Small intestine (tissue), 7 donors: ENCODE data around the gene PCYT2. TPM values are rescaled to one million over a fixed set of nuclear protein-coding genes. Genes with fewer than 3 reads are reported as not detected.

Source experiments
- DNase-seq, 2 donors: peaks; one replicate each; pipeline versions ENCODE4 v3.0.0 to v3.0.0-alpha.2; 2013
- FAIRE-seq: peaks from 2 replicates; lab custom pipeline; 2012; peaks lifted over from hg19 to GRCh38; lab: Jason Lieb, UNC
- H3K27ac ChIP-seq, 3 donors: one replicate each; pipeline ENCODE4 v1.5.1; 2013; ENCODE audit warnings: low read length in 2 of 3, mild to moderate bottlenecking in 2 of 3, control low read depth in 1 of 3, inconsistent platforms in 1 of 3, low read depth in 1 of 3, moderate library complexity in 1 of 3
- H3K27me3 ChIP-seq, 3 donors: one replicate each; pipeline ENCODE4 v1.6.1; 2013; ENCODE audit warnings: low read length in 3 of 3, inconsistent platforms in 1 of 3; ENCODE audit not compliant: control insufficient read depth in 3 of 3, insufficient read depth in 3 of 3
- H3K36me3 ChIP-seq, 3 donors: one replicate each; pipeline ENCODE4 v1.6.1; 2013; ENCODE audit warnings: low read length in 3 of 3, inconsistent platforms in 1 of 3, low read depth in 1 of 3, mild to moderate bottlenecking in 1 of 3, moderate library complexity in 1 of 3; ENCODE audit not compliant: control insufficient read depth in 3 of 3, insufficient read depth in 2 of 3
- H3K4me1 ChIP-seq, 3 donors: one replicate each; pipeline ENCODE4 v1.6.1; 2013; ENCODE audit warnings: low read length in 2 of 3, inconsistent platforms in 1 of 3, low read depth in 1 of 3, mild to moderate bottlenecking in 1 of 3, moderate library complexity in 1 of 3; ENCODE audit not compliant: control insufficient read depth in 3 of 3, insufficient read depth in 2 of 3
- H3K4me3 ChIP-seq, 3 donors: one replicate each; pipeline ENCODE4 v1.5.1; 2013; ENCODE audit warnings: low read length in 3 of 3, control low read depth in 1 of 3, inconsistent platforms in 1 of 3, low read depth in 1 of 3, mild to moderate bottlenecking in 1 of 3, moderate library complexity in 1 of 3
- H3K9me3 ChIP-seq, 2 donors: one replicate each; pipeline ENCODE4 v1.6.1; 2013; ENCODE audit warnings: low read depth in 1 of 2, low read length in 1 of 2; ENCODE audit not compliant: control insufficient read depth in 2 of 2, insufficient read depth in 1 of 2
- WGBS, 3 donors: extraction: QIAGEN DNeasy Blood & Tissue Kit; methylation state at CpG; one replicate each; pipeline ENCODE4 v1.1.7; 2013; 5-methylcytosine and 5-hydroxymethylcytosine counted together
- polyA plus RNA-seq, 4 donors: library from polyadenylated mRNA; stranded (reverse) in 3 of 4; unstranded in 1 of 4; fragments of 200-250 nt in 3 of 4; fragments of 120-200 nt in 1 of 4; gene quantifications; one replicate each; pipeline versions ENCODE4 v1.2.1 to v1.2.3, GENCODE V29; 2013
- donor health status: healthy with polysubstance abuse.
- donor health status: control.
- donor health status: control.
- donor health status: Bipolar disorder and iron deficiency.
- donor health status: healthy.

The PCYT2 gene
- polyA plus RNA-seq, 4 donors, result 32.6 to 303 (median 174) TPM

DNA sequence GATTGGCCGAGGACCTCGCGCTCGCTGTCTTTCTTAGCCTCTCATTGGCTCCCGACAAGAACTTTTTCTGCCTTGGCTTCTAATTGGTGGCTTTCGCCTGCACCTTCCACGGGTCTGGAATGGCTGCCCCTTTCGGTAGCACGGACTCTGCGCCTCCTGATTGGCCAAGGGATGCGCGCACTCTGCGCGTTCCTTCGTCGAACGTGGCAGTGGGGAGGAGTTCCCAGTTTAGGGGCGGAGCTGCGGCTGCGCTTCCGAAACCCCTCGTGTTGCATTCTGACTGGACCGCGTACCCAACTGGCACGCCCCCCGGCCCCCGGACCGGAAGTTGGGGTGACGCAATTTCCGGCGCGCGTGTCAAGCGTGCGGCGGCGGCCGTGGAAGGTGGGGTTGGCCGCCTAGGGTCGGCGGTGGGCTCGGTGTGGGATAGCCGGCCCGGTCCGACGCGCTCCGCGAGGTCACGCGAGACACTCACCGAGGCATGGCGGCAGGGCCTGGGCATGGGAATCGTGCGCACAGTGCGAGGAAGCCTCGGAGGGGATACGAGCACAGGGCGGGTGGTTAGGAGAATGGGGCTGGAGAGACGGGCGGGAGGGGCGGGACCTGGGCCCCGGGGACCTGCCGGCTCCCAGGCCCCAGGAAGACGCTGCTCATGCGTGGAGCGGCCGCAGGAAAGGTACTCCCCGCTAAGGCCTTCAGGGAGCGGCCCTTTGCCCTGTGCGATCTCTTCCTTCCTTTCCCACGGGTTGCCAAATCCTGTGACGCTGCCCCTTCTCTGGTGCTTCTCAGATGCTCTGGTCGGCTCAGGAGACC lies 50.2 kb downstream of the PCYT2 start:
- Histone ChIP-seq H3K27ac (peak overlapping the region; percentile 89 to 99 (median 99)), H3K9me3 (no peaks in the 10 kb centered on the region), H3K36me3 (peaks cover 0 to 70% (median 7%) of the 10 kb centered on the region in 3 donors), H3K4me3 (peak overlapping the region; percentile 54 to 74 (median 67)), H3K27me3 (no peaks in the 10 kb centered on the region), H3K4me1 (peaks cover 4 to 44% (median 9%) of the 10 kb centered on the region in 3 donors)
- FAIRE-seq (peak; percentile 33), DNase-seq (peak; percentile 100)
- WGBS, 3 donors, result 0% methylated on average over 65 to 74 of the region's 74 CpGs

DNA sequence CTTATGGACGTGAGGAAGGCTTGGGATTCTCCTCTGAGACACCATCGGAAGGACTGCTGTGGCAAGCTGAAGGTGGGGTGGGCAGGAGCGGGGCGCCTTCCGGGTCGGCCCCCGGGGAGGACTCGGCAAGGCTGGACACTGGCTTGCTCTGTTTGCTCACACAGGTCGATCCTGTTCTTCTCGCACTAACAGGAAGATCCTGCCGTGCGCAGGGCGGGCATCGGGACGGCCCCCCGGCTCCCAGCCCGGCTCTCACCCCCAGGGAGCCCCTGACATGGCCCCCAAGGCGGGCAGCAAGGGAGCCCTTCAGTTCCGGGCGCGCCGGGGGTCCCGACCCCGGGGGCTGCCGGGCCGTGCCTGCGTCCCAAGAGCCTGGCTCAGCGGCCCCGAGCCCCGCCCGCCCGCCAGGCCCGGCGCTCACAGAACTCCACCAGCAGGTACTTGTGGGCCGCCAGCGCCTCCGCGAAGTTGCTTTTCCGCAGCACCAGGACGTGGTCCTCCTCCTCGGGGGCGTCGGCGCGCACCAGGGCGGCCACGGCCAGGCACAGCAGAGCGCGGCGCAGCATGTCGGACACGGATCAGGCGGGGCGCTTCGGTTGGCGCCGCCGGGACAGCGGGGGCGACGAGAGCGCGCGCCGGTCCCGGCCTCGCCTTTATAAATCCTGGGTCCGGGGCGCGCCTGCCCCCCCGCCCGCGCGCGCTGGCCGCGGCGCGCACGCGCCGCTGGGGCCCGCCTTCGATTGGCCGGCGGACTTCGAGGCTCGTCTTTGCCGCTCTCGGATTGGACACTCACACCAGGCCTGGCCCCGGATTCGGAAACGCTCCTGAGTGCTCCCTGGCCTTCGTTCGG lies 51.1 kb downstream of the PCYT2 start, which contains the start of gene P4HB:
Gene P4HB (minus strand): TSS at position 630 of the 850 bp plus-strand sequence. CDS start 64 bp downstream, at position 566.
- peaks cover 0 to 70% (median 7%) of the 10 kb centered on the region in 3 donors for H3K36me3 ChIP-seq
- DNase-seq (peak in 1 of 2 donors; percentile 53), FAIRE-seq (no peak)
- peak within 1 kb of the TSS; percentile 82 to 96 (median 87) for H3K4me3 ChIP-seq
- peaks cover 4 to 35% (median 9%) of the 10 kb centered on the region in 3 donors for H3K4me1 ChIP-seq
- 0% methylated on average over 73 to 95 of the region's 95 CpGs for WGBS, 3 donors
- no peaks in the 10 kb centered on the region for H3K27me3 ChIP-seq
- H3K9me3 ChIP-seq, result no peaks in the 10 kb centered on the region
- peak within 1 kb of the TSS; percentile 89 to 99 (median 99) for H3K27ac ChIP-seq

DNA sequence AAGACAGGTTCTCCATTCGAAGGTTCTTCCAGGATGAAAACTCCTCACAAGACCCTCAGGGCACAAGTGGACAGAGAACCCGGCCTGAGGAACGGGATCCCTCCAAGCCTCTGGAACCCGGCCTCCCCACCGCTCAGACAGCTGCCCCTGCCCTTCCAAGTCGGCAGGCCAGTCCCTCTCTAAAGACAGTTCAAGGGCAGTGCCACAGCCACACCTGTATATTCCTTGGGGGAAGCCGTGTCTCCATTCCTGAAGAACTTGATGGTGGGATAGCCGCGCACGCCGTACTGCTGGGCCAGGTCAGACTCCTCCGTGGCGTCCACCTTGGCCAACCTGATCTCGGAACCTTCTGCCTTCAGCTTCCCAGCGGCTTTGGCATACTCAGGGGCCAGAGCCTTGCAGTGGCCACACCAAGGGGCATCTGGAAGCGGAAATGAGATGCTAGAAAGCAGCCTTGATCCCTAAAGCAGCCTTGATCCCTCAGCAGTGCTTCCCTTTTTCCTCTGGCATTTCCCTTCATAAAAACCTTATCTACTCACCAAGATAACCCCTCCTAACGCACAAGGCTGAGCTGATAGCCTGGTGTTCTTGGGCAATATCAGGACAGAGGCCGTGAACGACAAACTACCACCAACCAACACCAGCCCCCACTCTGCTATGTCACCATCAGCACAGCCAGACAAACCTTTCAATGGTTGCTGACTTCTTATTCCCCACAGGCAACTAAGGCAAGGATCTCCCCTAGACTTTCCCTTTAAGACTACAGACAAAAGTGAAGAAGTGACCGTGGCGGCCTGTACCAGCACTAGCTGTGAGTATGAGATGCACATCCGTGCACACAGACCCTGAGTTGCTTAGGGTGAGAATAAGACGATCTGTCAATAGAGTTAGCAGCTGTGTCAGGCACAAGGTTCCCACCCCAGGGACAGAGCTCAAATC lies 52.0 kb downstream of the PCYT2 start:
- Histone ChIP-seq H3K4me1 (peaks cover 4 to 27% (median 7%) of the 10 kb centered on the region in 3 donors), H3K4me3 (peak overlapping the region; percentile 82 to 96 (median 87)), H3K9me3 (no peaks in the 10 kb centered on the region), H3K36me3 (peaks cover 0 to 70% (median 10%) of the 10 kb centered on the region in 3 donors), H3K27ac (peak overlapping the region; percentile 82 to 93 (median 87)), H3K27me3 (no peaks in the 10 kb centered on the region)
- no peak for FAIRE-seq
- 16 to 45% (median 24%) methylated on average over 23 of the region's 23 CpGs for WGBS, 3 donors
- peak; percentile 70 to 80 for DNase-seq

DNA sequence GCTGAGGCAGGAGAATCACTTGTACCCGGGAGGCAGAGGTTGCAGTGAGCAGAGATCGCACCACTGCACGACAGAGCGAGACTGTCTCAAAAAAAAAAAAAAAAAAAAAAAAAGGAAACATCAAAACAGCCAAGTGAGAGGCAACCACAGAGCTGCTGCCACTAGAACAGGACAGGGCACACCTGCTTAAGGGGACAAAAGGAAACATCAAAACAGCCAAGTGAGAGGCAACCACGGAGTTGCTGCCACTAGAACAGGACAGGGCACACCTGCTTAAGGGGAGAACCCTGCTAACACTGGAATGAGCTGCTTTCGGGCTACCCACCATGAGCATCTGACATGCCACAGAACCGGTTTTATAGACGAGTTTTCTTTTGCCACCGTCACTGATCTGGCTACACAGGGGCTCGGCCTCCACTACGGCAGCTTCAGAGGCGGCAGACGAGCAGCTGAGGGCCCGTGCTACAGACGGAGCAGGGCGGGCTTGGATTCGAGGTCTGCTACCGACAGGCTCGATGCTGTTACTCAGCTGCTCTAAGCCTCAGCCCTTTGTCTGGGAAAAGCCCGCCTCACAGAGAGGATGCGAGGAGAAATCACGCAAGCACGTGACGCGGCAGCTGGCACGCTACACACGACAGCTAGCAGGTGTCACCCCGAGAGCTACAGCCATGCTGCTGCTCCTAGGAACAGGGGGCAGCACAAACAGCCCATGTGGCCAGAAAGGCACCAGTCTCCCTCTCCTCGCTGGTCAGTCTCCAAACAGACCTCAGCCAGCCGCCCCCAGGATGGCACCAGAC lies 52.8 kb downstream of the PCYT2 start:
- FAIRE-seq, result no peak
- peak in 1 of 2 donors; percentile 42 for DNase-seq
- Histone ChIP-seq H3K9me3 (no peaks in the 10 kb centered on the region), H3K4me3 (peak overlapping the region in 2 of 3 donors; percentile 82 to 96), H3K36me3 (peaks cover 6 to 71% (median 19%) of the 10 kb centered on the region in 3 donors), H3K27ac (peak overlapping the region in 1 of 3 donors; percentile 93), H3K27me3 (no peaks in the 10 kb centered on the region), H3K4me1 (peaks cover 2 to 21% (median 4%) of the 10 kb centered on the region in 3 donors)
- WGBS, 3 donors, result 42 to 80% (median 42%) methylated on average over 29 to 30 of the region's 30 CpGs

DNA sequence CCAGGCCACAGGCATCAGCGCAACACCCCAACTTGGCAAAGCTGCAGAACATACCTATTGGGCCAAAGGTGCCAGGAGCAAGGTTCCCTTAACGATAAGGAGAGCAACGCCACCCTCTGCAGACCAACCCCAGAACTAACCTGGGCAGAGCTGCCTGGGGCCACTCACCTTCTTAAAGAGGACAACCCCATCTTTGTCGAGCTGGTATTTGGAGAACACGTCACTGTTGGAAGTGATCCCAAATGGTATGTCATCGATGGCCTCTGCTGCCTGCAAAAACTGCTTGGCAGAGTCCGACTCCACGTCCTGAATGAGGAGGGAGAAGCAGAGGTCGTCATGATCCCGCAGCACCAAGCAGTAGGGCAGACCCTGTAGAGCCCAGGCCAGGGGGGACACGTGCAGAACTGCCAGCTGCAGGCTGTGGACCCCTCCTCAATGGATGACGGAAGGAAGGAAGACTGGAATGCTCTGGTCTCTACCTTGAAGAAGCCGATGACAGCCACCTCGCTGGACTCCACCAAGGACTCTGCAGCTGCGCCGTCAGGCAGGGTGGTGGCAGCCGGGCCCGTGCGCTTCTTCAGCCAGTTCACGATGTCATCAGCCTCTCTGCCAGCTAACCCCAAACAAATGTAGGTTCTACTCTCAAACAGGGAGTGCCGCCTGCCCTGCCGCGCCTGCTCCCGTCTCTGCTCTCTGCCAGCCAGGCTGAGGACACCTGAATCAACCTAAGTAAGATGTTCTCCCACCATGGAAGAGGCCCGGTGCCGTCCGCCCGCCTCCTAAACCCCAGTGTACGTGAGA lies 56.0 kb downstream of the PCYT2 start:
- FAIRE-seq (no peak), DNase-seq (peak in 1 of 2 donors; percentile 92)
- H3K27ac ChIP-seq, result peak overlapping the region in 2 of 3 donors; percentile 32 to 56
- H3K27me3 ChIP-seq, result no peaks in the 10 kb centered on the region
- H3K4me1 ChIP-seq, result peaks cover 0 to 10% (median 4%) of the 10 kb centered on the region in 3 donors
- peaks cover 23 to 94% (median 34%) of the 10 kb centered on the region in 3 donors for H3K36me3 ChIP-seq
- no peak overlapping the region for H3K4me3 ChIP-seq
- H3K9me3 ChIP-seq, result no peaks in the 10 kb centered on the region
- WGBS, 3 donors, result 33 to 70% (median 41%) methylated on average over 29 of the region's 29 CpGs

DNA sequence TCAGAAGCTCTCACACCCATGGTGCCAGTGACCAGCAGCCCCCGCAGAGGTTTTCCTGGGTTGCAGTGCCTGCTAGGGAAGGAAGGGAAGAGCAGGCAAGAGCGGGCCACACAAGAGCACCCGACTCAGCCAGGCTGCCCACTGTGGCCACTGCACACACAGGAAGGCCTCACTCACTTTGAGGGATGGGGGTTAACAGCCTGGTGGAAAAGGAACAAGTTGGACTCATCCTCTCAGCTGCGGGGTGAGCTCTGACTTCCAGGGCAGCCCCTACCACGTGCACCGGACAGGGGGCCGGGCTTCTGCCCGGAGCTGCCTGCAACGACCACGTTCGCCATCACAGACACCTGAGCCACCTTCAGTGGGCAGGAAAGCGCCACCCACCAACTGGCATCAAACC lies 59.0 kb downstream of the PCYT2 start:
- Histone ChIP-seq H3K4me3 (no peak overlapping the region), H3K27me3 (no peaks in the 10 kb centered on the region), H3K4me1 (no peaks in the 10 kb centered on the region), H3K36me3 (peaks cover 28 to 98% (median 35%) of the 10 kb centered on the region in 3 donors), H3K27ac (no peak overlapping the region), H3K9me3 (no peaks in the 10 kb centered on the region)
- FAIRE-seq, result no peak
- DNase-seq, result no peak
- 93 to 94% (median 93%) methylated on average over 12 of the region's 12 CpGs for WGBS, 3 donors
